Loucy (cell line): ENCODE results near the gene RMI1.
"Not testable (repeated sequence)": the region's sequence is repeated elsewhere in the genome, so short reads cannot be mapped to it uniquely, and the experiment has no call there.

ENCODE experiments used
- H2AFZ ChIP-seq: fragments of 200-600 bp; sonication (generic); 2 replicates; pipeline ENCODE4 v1.6.0; 2016; ENCODE audit warnings: antibody characterized with exemption, mild to moderate bottlenecking, low read length, moderate library complexity
- H3F3A ChIP-seq: fragments of 200-600 bp; 2 replicates; pipeline ENCODE4 v1.6.0; 2016; ENCODE audit warnings: antibody characterized with exemption, low read depth, mild to moderate bottlenecking
- H3K27me3 ChIP-seq: fragments of 200-600 bp; sonication (generic); 2 replicates; pipeline ENCODE4 v1.6.1; 2014; ENCODE audit warnings: low read length, mild to moderate bottlenecking; ENCODE audit not compliant: insufficient read depth, poor library complexity, severe bottlenecking
- H3K36me3 ChIP-seq: fragments of 200-600 bp; sonication (generic); 2 replicates; pipeline ENCODE4 v1.6.1; 2016; ENCODE audit warnings: low read length; ENCODE audit not compliant: insufficient read depth
- H3K4me1 ChIP-seq: fragments of 200-600 bp; sonication (generic); 2 replicates; pipeline ENCODE4 v1.5.1; 2014; ENCODE audit warnings: low read length, mild to moderate bottlenecking; ENCODE audit not compliant: insufficient read depth, poor library complexity, severe bottlenecking
- H3K4me2 ChIP-seq: fragments of 200-600 bp; sonication (generic); 2 replicates; pipeline ENCODE4 v1.6.0; 2014; ENCODE audit warnings: antibody characterized with exemption, low read length, low read depth, mild to moderate bottlenecking; ENCODE audit not compliant: poor library complexity, severe bottlenecking
- H3K4me3 ChIP-seq: fragments of 200-600 bp; sonication (generic); 2 replicates; pipeline ENCODE4 v1.5.1; 2014; ENCODE audit warnings: low read length, mild to moderate bottlenecking, mixed read lengths; ENCODE audit not compliant: poor library complexity, severe bottlenecking
- H3K79me2 ChIP-seq: fragments of 200-600 bp; sonication (generic); 2 replicates; pipeline ENCODE4 v1.6.1; 2014; ENCODE audit warnings: low read length; ENCODE audit not compliant: insufficient read depth
- H3K9ac ChIP-seq: fragments of 200-600 bp; sonication (generic); 2 replicates; pipeline ENCODE4 v1.6.0; 2014; ENCODE audit warnings: mild to moderate bottlenecking, low read depth, low read length, moderate library complexity; ENCODE audit not compliant: poor library complexity, severe bottlenecking
- H3K9me2 ChIP-seq: fragments of 200-600 bp; sonication (generic); replicated peaks from 2 replicates; pipeline ENCODE4 v1.6.1; 2016; ENCODE audit warnings: low read depth, low read length, mixed read lengths
- H3K9me3 ChIP-seq: fragments of 200-600 bp; sonication (generic); 2 replicates; pipeline ENCODE4 v1.6.1; 2014; ENCODE audit warnings: mild to moderate bottlenecking, antibody characterized with exemption, low read length, low read depth; ENCODE audit not compliant: insufficient read depth
- H4K20me1 ChIP-seq: fragments of 200-600 bp; sonication (generic); 2 replicates; pipeline ENCODE4 v1.6.0; 2014; ENCODE audit warnings: antibody characterized with exemption, low read length, mild to moderate bottlenecking; ENCODE audit not compliant: insufficient read depth, poor library complexity, severe bottlenecking
- CTCF ChIP-seq: fragments of 200-600 bp; sonication (generic); conservative IDR thresholded peaks from 2 replicates; pipeline ENCODE4 v1.5.1; 2014; ENCODE audit warnings: mild to moderate bottlenecking, antibody characterized with exemption, low read length
- EZH2phosphoT487 ChIP-seq: fragments of 200-600 bp; IDR thresholded peaks from 2 replicates; pipeline ENCODE4 v1.6.1; 2018; ENCODE audit warnings: antibody characterized with exemption, mild to moderate bottlenecking, moderate library complexity, borderline replicate concordance

The RMI1 gene

DNA sequence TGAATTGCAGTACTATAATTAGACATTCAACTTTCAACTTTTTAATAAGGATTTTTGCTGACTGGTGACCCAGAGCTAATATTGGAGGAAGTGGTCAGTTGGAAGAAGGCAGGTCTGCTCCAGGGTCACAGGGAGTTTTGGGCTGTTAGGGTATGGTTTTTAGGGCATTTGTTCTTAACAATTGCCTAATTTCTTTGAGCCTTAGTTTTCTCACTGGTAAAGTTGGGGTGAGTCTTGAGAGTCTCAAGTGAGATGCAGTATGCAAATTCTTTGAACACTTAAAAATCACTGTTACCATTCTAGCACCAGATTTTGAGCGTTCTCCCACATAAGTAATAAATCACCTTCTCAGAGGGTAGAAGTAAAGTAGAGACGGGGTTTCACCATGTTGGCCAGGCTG is 50.9 kb downstream of the RMI1 start:
- TF ChIP-seq EZH2phosphoT487 (no peak), CTCF (no peak)
- no peaks in the 10 kb centered on the region for H3K36me3 ChIP-seq
- H3K4me1 ChIP-seq, result no peaks in the 10 kb centered on the region

GRCh38 chr9:84041857-84042256 is 61.3 kb downstream of the RMI1 start:
- H2AFZ ChIP-seq, H3K4me3 ChIP-seq: not testable (repeated sequence)

More for the DNA sequence above, 50.9 kb downstream of the RMI1 start:
- no peaks in the 10 kb centered on the region for H3K9me2 ChIP-seq
- H3K4me3 ChIP-seq, result no peak overlapping the region
- H3K9me3 ChIP-seq, result no peaks in the 10 kb centered on the region
- no peak overlapping the region for H3K9ac ChIP-seq
- no peaks in the 10 kb centered on the region for H3K27me3 ChIP-seq
- H3K79me2 ChIP-seq, result no peaks in the 10 kb centered on the region
- H3K4me2 ChIP-seq, result no peak overlapping the region
- no peaks in the 10 kb centered on the region for H4K20me1 ChIP-seq
- H3F3A ChIP-seq, result no peaks in the 10 kb centered on the region
- no peak overlapping the region for H2AFZ ChIP-seq

GRCh38 chr9:84045481-84046097 is 65.0 kb downstream of the RMI1 start:
- no peak overlapping the region for H3K9ac ChIP-seq

More at GRCh38 chr9:84041857-84042256, 61.3 kb downstream of the RMI1 start:
- H3K9me2 ChIP-seq, H3K36me3 ChIP-seq, H3K4me2 ChIP-seq, H4K20me1 ChIP-seq, H3K79me2 ChIP-seq, H3K27me3 ChIP-seq, H3K4me1 ChIP-seq, H3K9me3 ChIP-seq, H3F3A ChIP-seq, H3K9ac ChIP-seq: not testable (repeated sequence)

More at GRCh38 chr9:84045481-84046097, 65.0 kb downstream of the RMI1 start:
- TF ChIP-seq EZH2phosphoT487 (no peak), CTCF (no peak)
- no peaks in the 10 kb centered on the region for H3K27me3 ChIP-seq
- H3K4me2 ChIP-seq, result no peak overlapping the region
- H3K4me3 ChIP-seq, result no peak overlapping the region
- no peaks in the 10 kb centered on the region for H3K4me1 ChIP-seq
- H2AFZ ChIP-seq, result no peak overlapping the region
- H3K36me3 ChIP-seq, result no peaks in the 10 kb centered on the region
- H3F3A ChIP-seq, result no peaks in the 10 kb centered on the region
- no peaks in the 10 kb centered on the region for H3K79me2 ChIP-seq
- H3K9me3 ChIP-seq, result no peaks in the 10 kb centered on the region
- H3K9me2 ChIP-seq, result no peaks in the 10 kb centered on the region
- no peaks in the 10 kb centered on the region for H4K20me1 ChIP-seq
